Hepatocyte (in vitro differentiated cells): ENCODE data around the gene CCL25. TPM values are rescaled to one million over a fixed set of nuclear protein-coding genes. Genes with fewer than 3 reads are reported as not detected.

Experiments
- DNase-seq: peaks from one replicate; pipeline ENCODE4 v3.0.0-alpha.2; 2016; ENCODE audit warnings: low spot score
- H2AFZ ChIP-seq: fragments of 200-600 bp; sonication (generic); 2 replicates; pipeline ENCODE4 v1.6.0; 2016; ENCODE audit warnings: antibody characterized with exemption, mild to moderate bottlenecking
- H3K27ac ChIP-seq: fragments of 200-600 bp; sonication (generic); 2 replicates; pipeline ENCODE4 v1.5.1; 2016; ENCODE audit warnings: mild to moderate bottlenecking
- H3K27me3 ChIP-seq: fragments of 200-600 bp; sonication (generic); 2 replicates; pipeline ENCODE4 v1.6.1; 2016
- H3K36me3 ChIP-seq: fragments of 200-600 bp; sonication (generic); replicated peaks from 2 replicates; pipeline ENCODE4 v1.5.1; 2016; ENCODE audit warnings: low read depth; ENCODE audit not compliant: insufficient read depth
- H3K4me1 ChIP-seq: fragments of 200-600 bp; sonication (generic); 2 replicates; pipeline ENCODE4 v1.5.1; 2016; ENCODE audit warnings: mild to moderate bottlenecking, moderate library complexity; ENCODE audit not compliant: insufficient read depth
- H3K4me2 ChIP-seq: fragments of 200-600 bp; sonication (generic); 2 replicates; pipeline ENCODE4 v1.6.0; 2016
- H3K4me3 ChIP-seq: fragments of 200-600 bp; sonication (generic); 2 replicates; pipeline ENCODE4 v1.5.1; 2016; ENCODE audit warnings: mild to moderate bottlenecking
- H3K79me2 ChIP-seq: fragments of 200-600 bp; sonication (generic); 2 replicates; pipeline ENCODE4 v1.6.0; 2017; ENCODE audit warnings: mild to moderate bottlenecking
- H3K9me2 ChIP-seq: fragments of 200-600 bp; sonication (generic); replicated peaks from 2 replicates; pipeline ENCODE4 v1.6.0; 2017; ENCODE audit warnings: mild to moderate bottlenecking; ENCODE audit not compliant: insufficient read depth
- H3K9me3 ChIP-seq: fragments of 200-600 bp; sonication (generic); 2 replicates; pipeline ENCODE4 v1.5.1; 2016; ENCODE audit warnings: low read depth, mild to moderate bottlenecking
- H4K20me1 ChIP-seq: fragments of 200-600 bp; sonication (generic); 2 replicates; pipeline ENCODE4 v1.6.0; 2016; ENCODE audit warnings: mild to moderate bottlenecking; ENCODE audit not compliant: insufficient read depth, poor library complexity, severe bottlenecking
- EZH2 ChIP-seq: fragments of 200-600 bp; sonication (generic); IDR thresholded peaks from 2 replicates; pipeline ENCODE4 v1.6.1; 2016; ENCODE audit warnings: antibody characterized with exemption, mild to moderate bottlenecking, borderline replicate concordance
- EZH2phosphoT487 ChIP-seq: fragments of 200-600 bp; sonication (generic); IDR thresholded peaks from one replicate; pipeline ENCODE4 v1.6.1; 2018; ENCODE audit warnings: antibody characterized with exemption, mild to moderate bottlenecking, low read depth, moderate library complexity; ENCODE audit not compliant: unreplicated experiment, severe bottlenecking
- WGBS: methylation state at CpG from one replicate; pipeline ENCODE4 v1.1.6; 2016; ENCODE audit warnings: low lambda C conversion rate; ENCODE audit errors: missing lambda C conversion rate; 5-methylcytosine and 5-hydroxymethylcytosine counted together
- polyA plus RNA-seq: library from polyadenylated mRNA; unstranded; fragments of >200 nt; fragmentation: Nextera tagmentation; extraction: Ambion mirVana; gene quantifications from 2 replicates; pipeline ENCODE4 v1.2.1, GENCODE V29; 2016
- total RNA-seq: library from RNA; depleted of rRNA; stranded (reverse); fragments of >200 nt; gene quantifications from 2 replicates; pipeline ENCODE4 v1.2.3, GENCODE V29; 2014
- TF ChIP-seq, protein P1 (sequence below): fragments of 200-600 bp; sonication (generic); IDR thresholded peaks from 2 replicates; pipeline ENCODE4 v1.5.1; 2016; ENCODE audit warnings: antibody characterized with exemption, mild to moderate bottlenecking; ENCODE audit not compliant: poor library complexity

Gene CCL25
- total and polyA plus RNA-seq, 2 experiments from 2014 or later: not detected

DNA sequence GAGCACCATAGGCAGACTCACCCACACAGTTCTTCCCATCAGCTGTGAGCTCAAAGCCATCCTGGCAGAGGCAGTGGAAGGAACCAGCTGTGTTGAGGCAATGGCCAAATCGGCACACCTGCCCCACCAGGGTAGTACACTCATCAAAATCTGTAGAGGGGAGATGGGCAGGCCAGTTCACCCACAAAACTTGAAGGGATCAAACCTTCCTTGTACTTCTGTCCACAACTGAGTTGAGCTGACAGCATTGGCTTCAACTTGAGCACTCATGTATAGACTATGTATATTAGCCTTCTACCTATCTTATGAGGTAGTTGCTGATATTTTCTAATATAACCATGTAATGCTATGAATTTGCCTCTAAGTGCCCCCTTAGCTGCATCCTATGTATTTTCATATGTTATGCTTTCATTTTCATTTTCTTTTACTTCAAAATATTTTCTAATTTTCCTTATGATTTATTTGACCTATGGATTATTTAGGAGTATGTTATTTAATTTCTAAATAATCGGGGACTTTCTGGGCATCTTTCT, 42.9 kb downstream of the CCL25 start:
- Histone ChIP-seq H3K36me3 (no peaks in the 10 kb centered on the region), H3K79me2 (no peaks in the 10 kb centered on the region), H3K4me1 (no peaks in the 10 kb centered on the region), H3K9me3 (peaks cover 11% of the 10 kb centered on the region), H3K27ac (no peak overlapping the region), H2AFZ (no peak overlapping the region), H3K27me3 (no peaks in the 10 kb centered on the region), H4K20me1 (no peaks in the 10 kb centered on the region), H3K4me3 (no peak overlapping the region), H3K4me2 (no peak overlapping the region), H3K9me2 (no peaks in the 10 kb centered on the region)
- no peak for DNase-seq
- TF ChIP-seq EZH2phosphoT487 (no peak), EZH2 (no peak)
- TF ChIP-seq, protein P1, sequence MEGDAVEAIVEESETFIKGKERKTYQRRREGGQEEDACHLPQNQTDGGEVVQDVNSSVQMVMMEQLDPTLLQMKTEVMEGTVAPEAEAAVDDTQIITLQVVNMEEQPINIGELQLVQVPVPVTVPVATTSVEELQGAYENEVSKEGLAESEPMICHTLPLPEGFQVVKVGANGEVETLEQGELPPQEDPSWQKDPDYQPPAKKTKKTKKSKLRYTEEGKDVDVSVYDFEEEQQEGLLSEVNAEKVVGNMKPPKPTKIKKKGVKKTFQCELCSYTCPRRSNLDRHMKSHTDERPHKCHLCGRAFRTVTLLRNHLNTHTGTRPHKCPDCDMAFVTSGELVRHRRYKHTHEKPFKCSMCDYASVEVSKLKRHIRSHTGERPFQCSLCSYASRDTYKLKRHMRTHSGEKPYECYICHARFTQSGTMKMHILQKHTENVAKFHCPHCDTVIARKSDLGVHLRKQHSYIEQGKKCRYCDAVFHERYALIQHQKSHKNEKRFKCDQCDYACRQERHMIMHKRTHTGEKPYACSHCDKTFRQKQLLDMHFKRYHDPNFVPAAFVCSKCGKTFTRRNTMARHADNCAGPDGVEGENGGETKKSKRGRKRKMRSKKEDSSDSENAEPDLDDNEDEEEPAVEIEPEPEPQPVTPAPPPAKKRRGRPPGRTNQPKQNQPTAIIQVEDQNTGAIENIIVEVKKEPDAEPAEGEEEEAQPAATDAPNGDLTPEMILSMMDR: no peak
- WGBS: 90% methylated on average over 2 of the region's 2 CpGs

DNA sequence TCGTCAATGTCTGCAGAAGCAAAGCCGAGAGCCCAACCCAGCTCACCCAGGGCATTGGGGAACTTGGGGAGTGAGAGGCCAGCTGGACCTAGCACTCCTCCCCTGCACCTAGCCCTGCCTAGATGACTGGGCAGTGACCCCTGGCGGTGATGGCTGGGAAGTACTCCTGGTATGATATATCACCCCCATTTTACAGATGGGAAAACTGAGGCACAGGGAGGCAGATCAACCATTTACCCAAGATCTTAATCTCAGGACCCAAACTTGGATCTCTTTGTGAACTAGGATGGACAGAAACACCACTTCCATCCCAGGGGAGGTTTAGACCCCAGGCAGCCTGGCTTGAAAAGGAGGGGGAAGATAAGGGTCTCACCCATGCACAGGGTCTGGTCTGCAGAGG, 43.5 kb downstream of the CCL25 start:
- Histone ChIP-seq H3K9me2 (no peaks in the 10 kb centered on the region), H4K20me1 (no peaks in the 10 kb centered on the region), H2AFZ (no peak overlapping the region), H3K4me3 (no peak overlapping the region), H3K27ac (no peak overlapping the region), H3K79me2 (no peaks in the 10 kb centered on the region), H3K4me1 (no peaks in the 10 kb centered on the region), H3K36me3 (no peaks in the 10 kb centered on the region), H3K4me2 (no peak overlapping the region), H3K27me3 (no peaks in the 10 kb centered on the region), H3K9me3 (peaks cover 11% of the 10 kb centered on the region)
- DNase-seq: no peak
- 97% methylated on average over 3 of the region's 3 CpGs for WGBS
- no peak for TF ChIP-seq EZH2
- TF ChIP-seq, protein P1: no peak
- TF ChIP-seq EZH2phosphoT487: no peak

GRCh38 chr19:8097198-8097597, 44.6 kb downstream of the CCL25 start:
- DNase-seq: no peak
- Histone ChIP-seq H3K27ac (no peak overlapping the region), H3K36me3 (no peaks in the 10 kb centered on the region), H3K79me2 (no peaks in the 10 kb centered on the region), H2AFZ (no peak overlapping the region), H3K9me2 (no peaks in the 10 kb centered on the region), H3K9me3 (peaks cover 11% of the 10 kb centered on the region), H3K27me3 (no peaks in the 10 kb centered on the region), H4K20me1 (no peaks in the 10 kb centered on the region), H3K4me2 (no peak overlapping the region), H3K4me1 (no peaks in the 10 kb centered on the region), H3K4me3 (no peak overlapping the region)
- TF ChIP-seq, protein P1: no peak
- no peak for TF ChIP-seq EZH2phosphoT487
- TF ChIP-seq EZH2: no peak
- WGBS: 94% methylated on average over 10 of the region's 10 CpGs
